ENCODE data around the gene TRIM61.

DNA sequence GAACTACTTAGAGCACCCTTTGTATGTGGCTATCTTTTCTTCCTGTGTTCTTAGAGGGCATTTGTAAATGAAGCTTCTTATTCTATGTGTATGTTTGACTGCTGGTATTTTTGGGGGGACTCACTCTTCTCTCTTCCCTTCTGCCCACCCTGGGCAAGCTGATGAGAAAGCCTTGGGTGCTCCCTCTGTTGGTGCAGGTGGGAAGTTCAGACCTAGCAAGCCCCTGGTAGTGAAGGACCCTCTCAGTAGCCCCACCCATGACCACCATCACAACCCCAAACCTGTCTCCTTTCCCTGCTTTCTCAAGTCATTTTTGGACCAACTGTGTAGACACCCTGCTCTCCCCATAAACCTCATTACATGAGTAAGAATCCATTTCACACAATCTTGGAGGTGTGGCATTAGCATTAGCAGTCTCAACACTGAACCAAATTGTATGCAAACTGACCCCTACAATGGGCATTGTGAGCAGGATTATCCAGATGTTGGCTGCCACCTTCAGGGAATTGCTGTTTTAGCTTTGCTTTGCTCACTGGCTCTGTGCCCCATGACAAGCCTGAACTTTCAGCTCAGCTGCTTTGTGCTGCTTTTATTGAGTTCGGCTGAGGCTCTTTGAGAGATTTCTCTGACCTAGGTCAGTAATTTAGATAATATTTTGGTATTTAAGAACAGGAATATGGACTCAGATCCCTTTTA lies 27.9 kb downstream of the TRIM61 start:
- TF ChIP-seq, protein P1, sequence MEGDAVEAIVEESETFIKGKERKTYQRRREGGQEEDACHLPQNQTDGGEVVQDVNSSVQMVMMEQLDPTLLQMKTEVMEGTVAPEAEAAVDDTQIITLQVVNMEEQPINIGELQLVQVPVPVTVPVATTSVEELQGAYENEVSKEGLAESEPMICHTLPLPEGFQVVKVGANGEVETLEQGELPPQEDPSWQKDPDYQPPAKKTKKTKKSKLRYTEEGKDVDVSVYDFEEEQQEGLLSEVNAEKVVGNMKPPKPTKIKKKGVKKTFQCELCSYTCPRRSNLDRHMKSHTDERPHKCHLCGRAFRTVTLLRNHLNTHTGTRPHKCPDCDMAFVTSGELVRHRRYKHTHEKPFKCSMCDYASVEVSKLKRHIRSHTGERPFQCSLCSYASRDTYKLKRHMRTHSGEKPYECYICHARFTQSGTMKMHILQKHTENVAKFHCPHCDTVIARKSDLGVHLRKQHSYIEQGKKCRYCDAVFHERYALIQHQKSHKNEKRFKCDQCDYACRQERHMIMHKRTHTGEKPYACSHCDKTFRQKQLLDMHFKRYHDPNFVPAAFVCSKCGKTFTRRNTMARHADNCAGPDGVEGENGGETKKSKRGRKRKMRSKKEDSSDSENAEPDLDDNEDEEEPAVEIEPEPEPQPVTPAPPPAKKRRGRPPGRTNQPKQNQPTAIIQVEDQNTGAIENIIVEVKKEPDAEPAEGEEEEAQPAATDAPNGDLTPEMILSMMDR (IDR thresholded peaks at IDR 0.05) = peak; percentile 42
- TF ChIP-seq EZH2 (IDR thresholded peaks at IDR 0.05) = no peak
- TF ChIP-seq EZH2phosphoT487 (IDR thresholded peaks at IDR 0.05) = no peak
